DMS53 treated with DMSO at 0.1 percent for 48 hours (cell line): Measurements from ENCODE around the gene PSMG3.
A peak's percentile ranks its signal among the peaks of the same experiment; 100 is the strongest.

Experiments used
- DNase-seq: peaks from one replicate; lab custom pipeline; 2025; ENCODE audit not compliant: unreplicated experiment; lab: John Stamatoyannopoulos, UW

The PSMG3 gene

GRCh38 chr7:1546909-1547776 is 22.7 kb downstream of the PSMG3 start:
- no peak for DNase-seq

GRCh38 chr7:1546274-1546908 is 23.4 kb downstream of the PSMG3 start:
- DNase-seq, result no peak

GRCh38 chr7:1545417-1546246 is 24.2 kb downstream of the PSMG3 start:
- no peak for DNase-seq

GRCh38 chr7:1544896-1545416 is 24.9 kb downstream of the PSMG3 start:
- no peak for DNase-seq

- no peak for DNase-seq
Measured at GRCh38 chr7:1544178-1544895, 25.5 kb downstream of the PSMG3 start.

- no peak for DNase-seq
Measured at GRCh38 chr7:1543826-1544177, 26.0 kb downstream of the PSMG3 start.

- no peak for DNase-seq
Measured at GRCh38 chr7:1542841-1543747, 26.7 kb downstream of the PSMG3 start.

- DNase-seq, result no peak
Measured at GRCh38 chr7:1542329-1542728, 27.5 kb downstream of the PSMG3 start.

GRCh38 chr7:1541431-1542162 is 28.2 kb downstream of the PSMG3 start:
- no peak for DNase-seq

GRCh38 chr7:1540776-1541271 is 29.0 kb downstream of the PSMG3 start:
- DNase-seq, result no peak

- no peak for DNase-seq
Measured at GRCh38 chr7:1539882-1540775, 29.7 kb downstream of the PSMG3 start.

GRCh38 chr7:1539181-1539881 is 30.5 kb downstream of the PSMG3 start:
- no peak for DNase-seq

- no peak for DNase-seq
Measured at GRCh38 chr7:1538544-1539180, 31.2 kb downstream of the PSMG3 start.

GRCh38 chr7:1537535-1538412 is 32.1 kb downstream of the PSMG3 start:
- DNase-seq, result no peak

GRCh38 chr7:1536743-1537534 is 32.9 kb downstream of the PSMG3 start:
- peak; percentile 15 for DNase-seq
